HG03196 (cell line): ENCODE measurements around the gene POLD2.

Experiments
- ATAC-seq: cut with Tn5 transposase; IDR thresholded peaks from one replicate; pipeline ENCODE4 v1.9.1; 2021; ENCODE audit not compliant: unreplicated experiment

Gene POLD2

DNA sequence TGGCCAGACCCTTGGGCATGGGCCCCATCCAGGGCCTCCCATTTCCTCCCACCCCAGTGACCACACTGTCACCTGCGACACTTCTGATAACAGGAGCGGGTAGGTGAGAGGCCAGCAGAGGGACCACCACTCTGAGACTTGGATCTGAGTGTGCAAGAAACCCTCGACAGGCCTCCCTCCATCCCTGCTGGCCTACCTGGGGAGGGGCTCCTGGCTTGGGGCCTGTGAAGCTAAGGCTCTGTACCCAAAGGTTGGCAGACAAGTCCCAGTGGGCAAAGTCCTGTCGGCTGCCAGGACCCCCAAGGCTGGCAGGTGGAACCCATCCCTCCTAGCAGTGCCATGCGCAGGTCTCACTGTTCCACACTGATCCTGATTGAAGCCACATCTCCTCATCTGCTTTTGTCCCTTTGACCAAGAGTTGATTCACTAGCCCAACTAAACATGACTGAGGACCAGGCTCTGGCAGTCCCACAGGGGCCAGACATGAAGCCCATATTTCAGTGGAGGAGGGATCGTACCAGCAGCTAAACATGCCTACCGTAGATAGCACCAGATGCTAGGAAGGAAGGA is 56.8 kb downstream of the POLD2 start:
- no peak for ATAC-seq

- no peak for ATAC-seq
Measured at GRCh38 chr7:44066111-44066460, 57.3 kb downstream of the POLD2 start.

DNA sequence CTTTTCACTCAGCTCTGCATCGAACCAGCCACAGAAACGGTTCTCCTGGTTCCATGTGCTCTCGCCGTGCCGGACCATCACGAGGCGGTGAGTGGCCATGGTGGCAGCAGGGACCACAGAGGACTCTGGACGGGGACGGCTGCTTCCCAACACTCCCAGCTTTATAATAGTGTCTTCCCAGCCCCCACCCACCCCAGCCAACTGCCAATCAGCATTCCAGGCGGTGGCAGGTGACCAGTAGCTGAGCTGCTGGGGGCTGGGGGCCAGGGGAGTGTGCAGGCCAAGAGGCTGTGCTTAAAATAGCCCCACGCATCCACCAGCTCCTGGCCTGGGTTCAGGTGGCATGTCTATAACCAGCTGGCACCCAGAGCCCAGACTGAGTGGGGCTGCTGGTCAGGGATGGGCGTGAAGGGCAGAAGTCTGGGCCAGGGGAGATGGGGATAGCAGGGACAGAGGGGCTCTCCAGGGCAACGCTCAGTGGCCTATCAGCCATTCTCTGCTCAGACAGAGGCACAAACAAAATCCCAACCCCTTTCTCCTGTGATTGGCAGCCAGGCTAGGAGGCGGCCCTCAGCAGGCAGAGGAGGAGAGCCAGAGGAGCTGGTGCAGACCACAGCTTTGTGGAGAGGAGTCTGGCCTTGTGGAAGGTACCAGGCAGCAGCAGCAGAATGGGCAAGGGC is 57.8 kb downstream of the POLD2 start, which contains the start of gene PGAM2:
TSS of gene PGAM2 (minus strand) at position 137 of the 680 bp plus-strand sequence. CDS start at position 99, 38 bp downstream.
- no peak for ATAC-seq

- no peak for ATAC-seq
Measured at GRCh38 chr7:44064791-44065430, 58.4 kb downstream of the POLD2 start.
